GM18526 (cell line): ENCODE data around the gene COL27A1.

ENCODE experiments used
- POLR2A ChIP-seq: IDR thresholded peaks from 3 replicates; pipeline ENCODE4 v1.6.1; 2011; ENCODE audit not compliant: insufficient read length; ENCODE audit errors: extremely low read depth

Gene COL27A1

DNA sequence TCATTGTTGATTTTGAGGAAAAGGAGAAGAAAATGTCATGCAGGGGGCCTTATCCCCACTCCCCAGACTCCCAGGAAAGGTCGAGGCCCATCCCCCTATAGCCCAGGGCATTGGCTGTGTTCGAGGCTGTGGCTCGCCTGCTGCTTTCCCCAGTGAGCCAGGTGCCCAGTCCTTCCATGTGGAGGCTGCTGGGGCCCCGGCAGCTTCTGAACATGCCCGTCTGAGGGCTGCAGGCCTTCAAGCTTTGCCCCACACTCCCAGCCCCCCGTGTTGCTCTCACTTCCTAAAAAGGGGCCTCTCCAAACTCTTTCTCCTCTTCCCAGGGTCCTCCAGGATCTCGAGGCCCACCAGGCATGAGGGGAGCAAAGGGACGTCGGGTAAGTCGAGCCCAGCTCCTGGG is 102.9 kb downstream of the COL27A1 start:
- TF ChIP-seq POLR2A = no peak

DNA sequence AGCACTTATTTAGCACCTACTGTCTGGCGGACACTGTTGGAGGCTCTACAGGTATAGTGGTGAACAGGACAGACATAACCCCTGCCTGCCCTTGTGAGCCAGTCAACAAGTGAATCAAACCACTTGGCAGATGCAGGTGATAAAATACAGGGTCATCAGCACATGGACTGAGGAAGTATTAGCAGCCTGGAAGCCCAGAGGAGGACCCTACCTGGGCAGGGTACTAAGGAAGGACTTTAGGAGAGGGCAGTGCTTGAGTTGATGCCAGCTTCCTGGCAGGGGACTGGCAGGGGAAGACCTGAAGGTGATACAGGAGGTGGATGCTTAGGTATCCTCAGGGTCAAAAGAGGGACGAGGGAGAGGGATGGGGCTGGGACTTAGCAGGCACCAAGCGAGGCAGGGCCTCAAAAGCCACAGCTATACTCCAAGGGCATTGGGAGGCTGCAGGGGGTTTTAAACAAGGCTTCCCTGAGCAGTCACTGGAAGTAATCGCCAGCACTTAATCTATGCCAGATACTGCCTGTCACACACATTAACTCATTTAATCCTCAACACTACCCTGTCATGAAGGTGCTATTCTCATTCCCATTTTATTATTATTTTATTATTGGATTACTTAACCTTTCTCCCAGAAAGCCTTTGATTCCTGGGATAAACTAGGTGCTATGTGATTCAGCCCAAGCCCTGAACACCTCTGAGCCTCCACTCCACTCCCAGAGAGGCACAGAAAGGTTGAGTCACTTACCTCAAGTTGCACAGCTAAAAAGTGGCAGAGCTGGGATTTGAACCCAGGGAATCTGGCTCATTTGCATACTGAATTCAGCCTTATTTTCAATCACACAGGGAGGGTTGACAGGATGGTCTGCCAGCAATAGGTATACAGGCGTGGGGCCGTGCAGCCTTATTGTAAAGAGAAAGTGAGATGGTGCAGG is 103.8 kb downstream of the COL27A1 start:
- TF ChIP-seq POLR2A = no peak

- no peak for TF ChIP-seq POLR2A
These were observed 104.6 kb downstream of the COL27A1 start for GRCh38 chr9:114259798-114260523.

DNA sequence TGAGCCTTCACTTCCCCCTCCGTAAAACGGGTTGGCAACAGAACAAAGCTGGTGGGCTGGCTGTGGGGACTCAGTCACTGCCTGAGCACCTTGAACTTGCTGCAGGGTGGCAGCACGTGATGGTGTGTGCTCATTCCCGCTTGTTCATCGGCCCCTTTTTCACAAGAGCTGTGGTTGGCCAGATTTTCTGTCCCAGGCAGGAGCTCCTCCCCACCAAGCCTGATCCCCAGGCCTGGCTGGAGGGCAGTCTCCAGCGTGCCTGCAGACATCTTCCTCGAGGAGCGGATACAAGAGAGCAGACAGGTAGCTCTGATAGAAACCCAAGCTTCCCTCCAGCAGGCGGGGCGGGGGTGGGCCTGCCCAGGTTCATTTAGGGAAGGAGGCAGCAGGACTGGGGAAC is 105.7 kb downstream of the COL27A1 start:
- no peak for TF ChIP-seq POLR2A

DNA sequence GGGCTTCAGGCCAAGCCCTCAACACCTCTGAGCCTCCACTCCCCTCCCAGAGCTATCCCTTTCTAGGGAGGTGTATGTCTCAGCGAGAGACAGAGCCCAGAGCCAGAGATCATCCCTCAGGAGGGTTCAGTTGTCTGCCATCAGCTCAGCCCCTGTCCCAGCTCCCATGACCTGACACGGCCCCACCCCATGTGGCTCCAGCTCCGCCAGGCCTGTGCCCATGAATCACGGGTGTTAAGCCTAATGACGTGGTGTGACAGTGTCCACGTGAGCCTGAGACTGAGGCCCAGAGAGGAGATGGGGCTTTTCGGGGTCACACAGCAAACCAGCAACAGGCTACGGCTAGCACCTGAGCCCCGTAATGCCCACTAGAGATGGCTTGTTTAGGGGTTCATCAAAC is 106.7 kb downstream of the COL27A1 start:
- TF ChIP-seq POLR2A = no peak

DNA sequence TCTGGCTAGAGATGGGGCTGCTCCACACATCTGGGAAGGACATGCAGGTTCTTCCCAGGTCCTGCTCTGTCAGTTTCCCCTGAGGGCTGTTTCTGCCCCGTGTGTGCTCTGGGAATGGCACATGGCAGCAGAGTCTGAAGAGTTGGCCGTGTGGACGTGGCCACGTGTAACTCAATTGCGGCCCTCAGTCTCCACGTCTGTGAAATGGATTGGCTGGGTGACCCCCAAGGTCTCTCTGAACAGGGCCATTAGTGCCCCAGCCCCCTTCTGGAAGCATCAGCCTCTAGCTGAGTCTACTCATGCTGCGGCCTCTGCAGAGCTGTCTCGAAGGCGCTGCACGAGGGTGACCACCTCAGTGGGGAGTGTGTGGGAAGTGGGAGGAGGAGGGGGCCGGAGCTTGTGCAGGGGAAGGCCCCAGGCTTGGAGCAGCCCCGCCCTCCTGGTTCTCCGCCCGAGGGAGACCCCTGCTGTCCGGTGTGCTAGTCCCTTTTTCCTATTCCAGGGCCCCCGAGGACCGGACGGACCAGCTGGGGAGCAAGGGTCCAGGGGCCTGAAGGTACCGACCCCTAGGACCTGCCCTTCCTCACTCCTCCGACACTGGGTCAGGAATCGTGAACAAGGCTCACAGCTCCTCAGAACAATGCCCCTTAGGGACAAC is 108.6 kb downstream of the COL27A1 start:
- no peak for TF ChIP-seq POLR2A

DNA sequence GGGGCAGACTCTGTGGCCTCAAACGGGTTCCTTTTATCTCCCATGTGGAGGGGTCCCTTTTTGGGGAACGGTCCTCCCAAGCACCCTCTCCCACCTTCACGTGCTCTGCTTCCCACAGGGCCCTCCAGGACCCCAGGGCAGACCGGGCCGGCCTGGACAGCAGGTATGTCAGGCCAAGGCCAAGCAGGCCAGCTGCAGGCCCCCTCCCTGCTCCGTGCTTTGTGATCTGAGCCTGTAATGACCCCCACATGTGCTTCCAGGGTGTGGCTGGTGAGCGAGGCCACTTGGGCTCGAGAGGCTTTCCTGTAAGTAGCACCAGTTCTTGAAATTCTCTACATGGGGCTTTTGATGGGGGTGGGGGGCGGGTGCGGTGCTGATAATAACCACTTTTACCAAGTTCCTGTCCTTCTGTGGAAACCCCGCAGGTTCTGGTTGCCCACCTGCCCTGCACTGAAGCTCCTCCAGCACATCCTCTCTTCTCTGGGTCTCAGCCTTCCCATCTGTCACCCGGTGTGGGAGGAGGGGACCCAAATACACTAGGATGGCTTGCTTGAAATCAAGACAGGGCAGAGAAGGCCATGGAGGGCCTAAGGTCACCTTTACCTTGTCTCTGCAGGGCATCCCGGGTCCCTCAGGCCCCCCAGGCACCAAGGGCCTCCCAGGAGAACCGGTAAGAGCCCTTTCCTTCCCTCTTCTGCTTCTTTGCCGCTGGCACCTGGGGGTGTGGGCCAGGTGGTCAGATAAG is 109.6 kb downstream of the COL27A1 start:
- TF ChIP-seq POLR2A = no peak

- TF ChIP-seq POLR2A = no peak
These were observed 111.6 kb downstream of the COL27A1 start for GRCh38 chr9:114266969-114267368.

- no peak for TF ChIP-seq POLR2A
These were observed 113.7 kb downstream of the COL27A1 start for GRCh38 chr9:114269023-114269422.

DNA sequence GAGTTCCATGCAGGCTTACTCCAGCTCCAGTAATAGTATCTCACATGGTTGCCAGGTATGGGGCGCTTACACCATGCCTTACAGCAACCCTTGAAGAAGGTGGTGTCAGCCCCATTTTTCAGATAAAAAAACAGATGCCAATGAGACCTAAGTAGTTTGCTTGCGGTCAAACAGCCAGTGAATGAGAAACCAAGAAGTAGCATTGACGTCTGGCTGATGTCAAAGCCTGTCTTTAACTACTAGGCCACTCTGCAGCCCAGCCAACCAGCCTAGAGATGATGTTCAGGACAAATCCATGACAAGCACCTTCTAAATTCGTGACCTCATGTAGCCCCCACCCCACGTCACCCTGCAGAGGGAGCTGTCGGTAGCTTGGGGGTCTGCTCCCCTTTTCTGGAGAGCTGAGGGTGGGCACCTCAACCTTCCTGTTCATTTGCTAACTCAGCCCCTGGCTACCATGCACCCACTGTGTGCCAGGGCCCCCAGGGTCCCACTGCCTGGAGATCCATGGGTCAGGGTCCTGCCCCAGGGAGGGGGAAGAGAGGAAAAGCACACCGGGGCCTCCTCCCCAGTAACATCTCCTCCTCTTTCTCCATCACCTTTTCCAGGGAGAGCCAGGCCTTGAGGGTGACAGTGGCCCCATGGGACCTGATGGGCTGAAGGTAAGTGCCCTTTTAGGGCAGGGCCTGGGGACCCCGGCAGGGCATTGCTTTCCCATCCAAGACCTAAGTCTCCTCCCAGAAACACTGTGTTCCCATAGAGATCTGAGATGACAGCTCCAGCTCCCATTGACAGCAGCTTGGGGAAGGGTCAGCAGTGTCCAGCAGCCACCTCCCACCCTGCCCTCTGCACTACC is 115.0 kb downstream of the COL27A1 start:
- no peak for TF ChIP-seq POLR2A

GRCh38 chr9:114271556-114272510 is 116.5 kb downstream of the COL27A1 start:
- TF ChIP-seq POLR2A = no peak

GRCh38 chr9:114272739-114273431 is 117.5 kb downstream of the COL27A1 start:
- no peak for TF ChIP-seq POLR2A
